Epithelial cell of proximal tubule (primary cell): ENCODE measurements around the gene FAF1. TPM values are rescaled to one million over a fixed set of nuclear protein-coding genes. Genes with fewer than 3 reads are reported as not detected.

Experiments used
- DNase-seq: peaks from one replicate; pipeline ENCODE4 v3.0.0-alpha.2; 2011; ENCODE audit warnings: low read depth
- H3K4me3 ChIP-seq: 2 replicates; pipeline ENCODE4 v1.5.1; 2011; ENCODE audit warnings: low read depth, mild to moderate bottlenecking, low read length
- CTCF ChIP-seq: conservative IDR thresholded peaks from 2 replicates; pipeline ENCODE4 v1.5.1; 2012; ENCODE audit warnings: low read depth, mild to moderate bottlenecking, low read length
- total RNA-seq: library from RNA; depleted of rRNA; stranded (reverse); fragments of >200 nt; gene quantifications from 2 replicates; pipeline ENCODE4 v1.2.3, GENCODE V29; 2015

FAF1 gene
- total RNA-seq, 1 donor from 2014 or later = 54.1 TPM

- DNase-seq = no peak
- no peak for TF ChIP-seq CTCF
- H3K4me3 ChIP-seq = no peak overlapping the region
Observed at GRCh38 chr1:50615036-50615750, 344.9 kb downstream of the FAF1 start.

- H3K4me3 ChIP-seq = no peak overlapping the region
- no peak for DNase-seq
- TF ChIP-seq CTCF = no peak
Observed at GRCh38 chr1:50611675-50612074, 348.4 kb downstream of the FAF1 start.

- no peak for TF ChIP-seq CTCF
- DNase-seq = no peak
- H3K4me3 ChIP-seq = no peak overlapping the region
Observed at GRCh38 chr1:50610563-50610962, 349.5 kb downstream of the FAF1 start.

- H3K4me3 ChIP-seq = no peak overlapping the region
- no peak for DNase-seq
- no peak for TF ChIP-seq CTCF
Observed at GRCh38 chr1:50609508-50609907, 350.6 kb downstream of the FAF1 start.

- TF ChIP-seq CTCF = peak; percentile 72
- H3K4me3 ChIP-seq = no peak overlapping the region
- peak; percentile 12 for DNase-seq
Observed at GRCh38 chr1:50605186-50605875, 354.7 kb downstream of the FAF1 start.

- H3K4me3 ChIP-seq = no peak overlapping the region
- no peak for DNase-seq
- TF ChIP-seq CTCF = peak; percentile 34
Observed at GRCh38 chr1:50604580-50604979, 355.5 kb downstream of the FAF1 start.
